GM18858 (cell line): ENCODE data around the gene KRT75.
"Not testable (repeated sequence)": the region's sequence is repeated elsewhere in the genome, so short reads cannot be mapped to it uniquely, and the experiment has no call there.

ENCODE experiments used
- ATAC-seq: cut with Tn5 transposase; IDR thresholded peaks from one replicate; pipeline ENCODE4 v1.9.1; 2021; ENCODE audit not compliant: unreplicated experiment

KRT75 gene

GRCh38 chr12:52434081-52434733, at the start of gene KRT75:
KRT75 (minus strand) TSS chr12:52434371; CDS start chr12:52434304, 67 bp downstream.
- ATAC-seq = no peak

GRCh38 chr12:52480073-52480472, 45.9 kb upstream of the KRT75 start:
- no peak for ATAC-seq

GRCh38 chr12:52477651-52478050, 43.5 kb upstream of the KRT75 start:
- no peak for ATAC-seq

- no peak for ATAC-seq
These were observed 40.0 kb upstream of the KRT75 start for GRCh38 chr12:52474212-52474611.

GRCh38 chr12:52473768-52474167, 39.6 kb upstream of the KRT75 start, which contains the start of gene KRT6C:
KRT6C (minus strand) TSS chr12:52473805; CDS start chr12:52473737, 68 bp downstream.
- ATAC-seq = no peak

- no peak for ATAC-seq
These were observed 35.7 kb upstream of the KRT75 start for GRCh38 chr12:52469853-52470252.

GRCh38 chr12:52464897-52465296, 30.7 kb upstream of the KRT75 start:
- no peak for ATAC-seq

- ATAC-seq = no peak
These were observed 27.5 kb upstream of the KRT75 start for GRCh38 chr12:52461693-52462092.

GRCh38 chr12:52458861-52459260, 24.7 kb upstream of the KRT75 start:
- ATAC-seq = no peak

GRCh38 chr12:52455821-52456220, 21.6 kb upstream of the KRT75 start:
- no peak for ATAC-seq

- ATAC-seq = no peak
These were observed 20.4 kb upstream of the KRT75 start for GRCh38 chr12:52454411-52455201.

GRCh38 chr12:52452101-52452500, 17.9 kb upstream of the KRT75 start, which contains the start of gene KRT6B:
KRT6B (minus strand) TSS chr12:52452146; CDS start chr12:52452078, 68 bp downstream.
- no peak for ATAC-seq

GRCh38 chr12:52448228-52448627, 14.1 kb upstream of the KRT75 start:
- ATAC-seq = no peak

- ATAC-seq = not testable (repeated sequence)
These were observed 13.0 kb upstream of the KRT75 start for GRCh38 chr12:52447196-52447595.

GRCh38 chr12:52446367-52447045, 12.3 kb upstream of the KRT75 start:
- ATAC-seq = no peak

- ATAC-seq = no peak
These were observed 11.7 kb upstream of the KRT75 start for GRCh38 chr12:52445876-52446275.

GRCh38 chr12:52444647-52445595, 10.8 kb upstream of the KRT75 start:
- no peak for ATAC-seq

GRCh38 chr12:52443966-52444365, 9.8 kb upstream of the KRT75 start:
- no peak for ATAC-seq

- no peak for ATAC-seq
These were observed 8.5 kb upstream of the KRT75 start for GRCh38 chr12:52442600-52443061.

GRCh38 chr12:52441320-52441911, 7.2 kb upstream of the KRT75 start:
- ATAC-seq = no peak
